Sigmoid colon (tissue), 4 donors: ENCODE data around the gene PCOLCE2.

ENCODE experiments used
- POLR2A ChIP-seq, 2 donors: fragments of 450-650 bp; IDR thresholded peaks; one replicate each; pipeline ENCODE4 v1.6.1; 2016; ENCODE audit warnings: antibody characterized with exemption in 2 of 2, mild to moderate bottlenecking in 2 of 2, moderate library complexity in 2 of 2
- POLR2AphosphoS5 ChIP-seq, 4 donors: sonication (generic); formaldehyde crosslinking; IDR thresholded peaks; one replicate each; pipeline ENCODE4 v1.6.1; 2017; ENCODE audit warnings: antibody characterized with exemption in 4 of 4
- TF ChIP-seq, protein P1 (sequence below), 4 experiments: fragments of 450-650 bp in 3 of 4; fragments of 200-600 bp in 1 of 4; IDR thresholded peaks; one replicate each; pipeline ENCODE4 v1.5.1; 2016 to 2019; ENCODE audit warnings: antibody characterized with exemption in 4 of 4, mild to moderate bottlenecking in 3 of 4, moderate library complexity in 2 of 4

DNA sequence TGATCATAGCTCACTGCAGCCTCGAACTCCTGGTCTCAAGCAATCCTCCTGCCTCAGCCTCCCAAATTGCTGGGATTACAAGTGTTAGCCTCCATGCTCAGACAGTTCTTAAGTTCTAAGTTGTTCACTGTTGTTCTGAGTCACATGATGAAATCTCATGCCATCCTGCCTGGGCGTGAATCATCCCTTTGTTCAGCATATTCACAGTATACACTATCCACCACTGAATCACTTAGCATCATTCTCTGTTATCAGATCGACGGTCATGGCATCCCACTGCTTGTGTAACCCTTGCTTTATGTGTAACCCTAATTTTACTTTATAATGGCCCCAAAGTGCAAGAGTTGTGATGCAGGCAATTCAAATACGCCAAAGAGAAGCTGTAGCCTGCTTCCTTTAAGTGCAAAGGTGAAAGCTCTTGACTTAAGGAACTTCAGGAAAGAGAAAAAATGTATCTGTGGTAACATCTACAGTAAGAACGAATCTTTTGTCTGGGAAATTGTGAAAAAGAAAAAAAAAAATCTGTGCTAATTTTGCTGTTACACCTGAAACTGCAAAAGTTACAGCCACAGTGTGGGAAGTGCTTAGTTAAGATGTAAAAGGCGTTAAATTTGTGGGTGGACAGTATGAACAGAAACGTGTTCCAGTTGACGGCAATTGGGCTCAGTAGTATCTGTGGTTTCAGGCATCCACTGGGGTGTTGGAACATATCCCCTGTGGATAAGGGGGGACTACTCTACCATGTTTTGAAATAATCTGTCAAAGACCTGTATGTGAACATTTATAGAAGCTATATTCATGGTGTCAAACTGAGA lies 80.6 kb downstream of the PCOLCE2 start:
- TF ChIP-seq, protein P1, sequence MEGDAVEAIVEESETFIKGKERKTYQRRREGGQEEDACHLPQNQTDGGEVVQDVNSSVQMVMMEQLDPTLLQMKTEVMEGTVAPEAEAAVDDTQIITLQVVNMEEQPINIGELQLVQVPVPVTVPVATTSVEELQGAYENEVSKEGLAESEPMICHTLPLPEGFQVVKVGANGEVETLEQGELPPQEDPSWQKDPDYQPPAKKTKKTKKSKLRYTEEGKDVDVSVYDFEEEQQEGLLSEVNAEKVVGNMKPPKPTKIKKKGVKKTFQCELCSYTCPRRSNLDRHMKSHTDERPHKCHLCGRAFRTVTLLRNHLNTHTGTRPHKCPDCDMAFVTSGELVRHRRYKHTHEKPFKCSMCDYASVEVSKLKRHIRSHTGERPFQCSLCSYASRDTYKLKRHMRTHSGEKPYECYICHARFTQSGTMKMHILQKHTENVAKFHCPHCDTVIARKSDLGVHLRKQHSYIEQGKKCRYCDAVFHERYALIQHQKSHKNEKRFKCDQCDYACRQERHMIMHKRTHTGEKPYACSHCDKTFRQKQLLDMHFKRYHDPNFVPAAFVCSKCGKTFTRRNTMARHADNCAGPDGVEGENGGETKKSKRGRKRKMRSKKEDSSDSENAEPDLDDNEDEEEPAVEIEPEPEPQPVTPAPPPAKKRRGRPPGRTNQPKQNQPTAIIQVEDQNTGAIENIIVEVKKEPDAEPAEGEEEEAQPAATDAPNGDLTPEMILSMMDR (IDR thresholded peaks at IDR 0.05) = no peak
- TF ChIP-seq POLR2A (IDR thresholded peaks at IDR 0.05) (no peak), POLR2AphosphoS5 (IDR thresholded peaks at IDR 0.05) (no peak)
